Stimulated activated CD4-positive, alpha-beta T cell treated with anti-CD3 and anti-CD28 coated beads, Interleukin-4, amount 100 ng/mL, for 4 hours (primary cell): Measurements from ENCODE around the gene FTCD.

ENCODE experiments used
- DNase-seq, 2 experiments: peaks; one replicate each; pipeline ENCODE4 v3.0.0-alpha.2; 2020

FTCD gene

DNA sequence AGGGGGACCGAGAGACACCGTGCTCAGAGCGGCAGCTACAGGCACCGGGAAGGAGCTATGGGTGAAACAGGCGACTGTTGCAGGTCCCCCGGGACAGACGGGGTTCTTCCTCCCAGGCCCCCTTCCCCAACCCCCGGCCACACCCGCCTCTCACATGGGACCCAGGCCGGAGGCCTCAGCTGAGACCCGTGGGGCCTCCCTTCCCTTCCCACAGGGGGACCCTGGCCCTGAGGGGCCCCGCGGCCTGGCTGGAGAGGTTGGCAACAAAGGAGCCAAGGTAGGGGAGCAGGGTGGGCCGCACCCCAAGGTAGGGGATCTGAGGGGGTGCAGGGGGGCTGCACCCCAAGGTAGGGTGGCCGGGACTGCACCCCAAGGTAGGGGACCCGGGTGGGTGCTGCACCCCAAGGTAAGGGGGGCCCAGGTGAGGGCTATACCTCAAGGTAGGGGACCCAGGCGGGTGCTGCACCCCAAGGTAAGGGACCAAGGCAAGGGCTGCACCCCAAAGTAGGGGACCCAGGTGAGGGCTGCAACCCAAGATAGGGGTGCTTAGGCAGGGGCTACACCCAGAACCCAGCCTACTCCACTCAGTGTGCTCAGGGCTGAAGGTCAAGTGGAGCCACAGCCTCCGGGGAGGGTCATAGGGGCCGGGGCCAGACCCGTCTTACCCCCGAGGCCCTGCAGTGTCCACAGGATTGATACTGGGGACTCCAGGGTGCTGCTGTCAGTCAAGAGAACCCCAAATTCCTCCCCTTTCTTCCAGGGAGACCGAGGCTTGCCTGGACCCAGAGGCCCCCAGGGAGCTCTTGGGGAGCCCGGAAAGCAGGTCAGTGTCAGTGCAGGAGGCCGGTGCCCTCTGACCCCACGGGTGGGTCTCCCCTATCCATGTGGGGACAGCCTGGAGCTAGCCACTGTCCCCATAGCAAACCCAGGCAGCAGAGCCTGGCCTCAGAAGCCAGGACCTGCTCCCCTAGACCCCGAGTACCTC, 34.8 kb downstream of the FTCD start:
- peak in 1 of 2 experiments; percentile 0 for DNase-seq

- peak in 1 of 2 experiments; percentile 0 for DNase-seq
Observed at GRCh38 chr21:46119637-46120271, 35.6 kb downstream of the FTCD start.

DNA sequence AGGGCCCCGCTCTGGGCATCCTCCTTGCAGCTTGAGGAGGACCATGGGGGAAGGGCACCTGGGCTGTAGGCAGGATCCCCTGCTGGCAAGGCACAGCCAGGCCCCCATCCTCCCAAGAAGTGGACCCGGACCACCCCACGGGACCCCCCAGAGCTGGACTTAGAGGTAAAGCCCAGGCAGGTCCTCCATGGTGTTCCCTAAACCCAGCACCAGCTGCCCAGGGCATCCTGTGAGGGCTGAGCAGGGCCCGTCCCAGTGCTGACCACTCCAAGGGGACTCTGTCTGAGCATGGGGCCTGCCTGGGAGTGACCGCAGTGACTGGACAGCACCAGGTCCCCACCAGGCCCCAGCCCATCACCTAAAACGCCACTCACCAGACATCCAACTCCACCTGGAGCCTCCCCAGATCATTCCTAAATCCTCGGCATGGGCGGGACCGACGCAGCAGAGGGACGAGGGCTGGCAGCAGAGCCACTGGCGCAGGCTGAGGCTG, 36.2 kb downstream of the FTCD start:
- DNase-seq, result peak in 1 of 2 experiments; percentile 0

GRCh38 chr21:46118316-46119143, 36.8 kb downstream of the FTCD start:
- DNase-seq, result peak in 1 of 2 experiments; percentile 0

GRCh38 chr21:46117586-46118315, 37.6 kb downstream of the FTCD start:
- DNase-seq, result no peak

GRCh38 chr21:46116776-46117585, 38.4 kb downstream of the FTCD start:
- peak in 1 of 2 experiments; percentile 0 for DNase-seq

GRCh38 chr21:46116189-46116775, 39.1 kb downstream of the FTCD start:
- no peak for DNase-seq

- no peak for DNase-seq
Observed at GRCh38 chr21:46115441-46116188, 39.8 kb downstream of the FTCD start.

DNA sequence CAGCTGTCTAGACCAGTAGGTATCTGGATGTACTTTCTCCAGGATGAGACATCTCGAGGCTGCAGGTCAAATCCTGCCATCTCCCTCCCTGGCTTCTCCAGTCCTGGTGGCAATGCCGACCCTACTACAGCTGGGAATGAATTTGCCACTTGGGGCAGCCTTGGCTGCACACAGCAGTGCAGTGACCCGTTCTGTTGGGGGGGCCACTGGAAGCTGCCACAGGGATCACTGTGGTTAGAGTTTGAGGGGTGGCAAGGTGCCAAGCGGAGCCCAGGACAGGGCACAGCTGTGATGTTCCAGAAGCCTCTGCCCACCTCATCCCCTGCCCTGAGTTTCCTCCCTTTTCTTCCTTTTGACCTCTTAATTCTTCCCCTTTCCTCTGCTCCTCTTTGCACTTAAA, 40.4 kb downstream of the FTCD start:
- no peak for DNase-seq

DNA sequence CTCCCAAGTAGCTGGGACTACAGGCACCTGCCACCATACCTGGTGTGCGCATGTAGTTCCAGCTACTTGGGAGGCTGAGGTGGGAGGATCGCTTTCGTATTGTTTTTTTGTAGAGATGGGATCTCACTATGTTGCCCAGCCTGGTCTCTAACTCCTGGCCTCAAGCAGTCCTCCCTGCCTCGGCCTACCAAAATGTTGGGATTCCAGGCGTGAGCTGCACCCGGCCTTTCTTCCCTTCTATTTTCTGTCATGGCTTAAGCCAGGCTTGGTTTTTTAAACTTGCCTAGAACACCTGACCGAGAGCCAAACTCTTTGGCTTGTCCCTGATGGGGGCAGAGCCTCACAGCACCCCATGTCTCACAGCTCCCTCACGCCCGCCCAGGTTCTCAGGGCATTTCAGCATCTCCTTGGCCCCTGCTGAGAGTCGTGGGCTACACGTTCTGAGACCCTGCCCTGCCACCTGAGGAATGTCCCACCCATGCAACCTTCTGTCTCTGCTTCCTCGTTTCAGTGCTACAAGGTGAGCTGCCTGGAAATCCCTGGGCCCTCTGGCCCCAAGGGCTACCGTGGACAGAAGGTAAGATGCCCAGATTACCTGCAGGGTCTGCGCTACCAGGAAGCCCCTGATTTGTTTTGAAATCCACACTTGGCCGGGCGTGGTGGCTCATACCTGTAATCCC, 41.7 kb downstream of the FTCD start:
- DNase-seq, result no peak

GRCh38 chr21:46112725-46113215, 42.6 kb downstream of the FTCD start:
- DNase-seq, result no peak

- DNase-seq, result no peak
Observed at GRCh38 chr21:46111857-46112724, 43.3 kb downstream of the FTCD start.

DNA sequence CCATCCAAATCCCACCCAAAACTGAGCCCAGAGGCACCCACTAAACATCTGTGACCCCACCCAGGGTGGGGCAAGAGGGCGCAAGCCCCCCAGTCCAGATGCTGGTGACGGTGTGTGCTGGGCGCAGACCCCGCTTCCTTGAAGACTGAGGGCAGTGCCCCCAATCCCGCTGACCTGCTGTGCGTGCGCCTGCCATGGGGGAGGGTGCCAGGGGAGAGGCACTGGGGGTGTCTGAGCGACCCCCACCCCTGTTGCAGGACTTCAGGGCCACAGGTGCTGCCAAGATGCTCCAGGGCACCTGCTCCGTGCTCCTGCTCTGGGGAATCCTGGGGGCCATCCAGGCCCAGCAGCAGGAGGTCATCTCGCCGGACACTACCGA, 44.2 kb downstream of the FTCD start:
- no peak for DNase-seq

GRCh38 chr21:46110499-46111192, 44.7 kb downstream of the FTCD start:
- DNase-seq, result no peak

- no peak for DNase-seq
Observed at GRCh38 chr21:46109313-46110221, 45.8 kb downstream of the FTCD start.

DNA sequence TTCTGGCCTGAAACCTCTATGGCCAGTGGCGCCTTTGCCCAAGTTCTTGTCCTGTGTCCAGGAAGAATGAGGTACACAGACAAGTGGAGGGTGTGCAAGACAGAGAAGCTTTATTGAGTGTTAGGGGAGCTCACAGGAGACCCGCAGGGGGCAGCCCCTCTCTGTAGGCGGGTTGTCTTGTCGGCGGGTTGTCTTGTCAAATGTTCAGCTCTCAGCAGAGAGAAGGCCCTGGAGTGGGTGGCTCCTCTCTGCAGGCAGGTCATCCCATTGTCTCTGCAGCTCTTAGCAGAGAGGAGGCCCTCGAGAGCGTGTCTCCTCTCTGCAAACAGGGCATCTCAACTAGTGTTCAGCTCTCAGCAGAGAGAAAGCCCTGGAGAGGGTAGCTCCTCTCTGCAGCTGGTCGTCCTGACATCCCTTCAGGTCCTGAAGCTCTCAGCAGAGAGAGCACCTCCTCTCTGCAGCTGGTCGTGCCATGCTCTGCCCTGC, 46.5 kb downstream of the FTCD start:
- no peak for DNase-seq
